Stimulated activated naive B cell treated with anti-CD40 and anti-IgM and Interleukin-4, amounts not matched to agents 10 μg/mL and 1 μg/mL and 100 μg/mL, for 72 hours (primary cell): ENCODE measurements around the gene SNX5.

Experiments
- ATAC-seq, 2 donors: fragments of 150-1000 bp; cut with Tn5 transposase; replicated peaks; 2 replicates each; pipeline ENCODE4 v1.10.0; 2021; ENCODE audit warnings: moderate library complexity in 1 of 2
- DNase-seq: peaks from one replicate; pipeline ENCODE4 v3.0.0; 2021
- H3K27ac Mint-ChIP-seq: one replicate; pipeline ENCODE4 v1.8.0; 2022; ENCODE audit warnings: mild to moderate bottlenecking, mixed read lengths
- H3K27me3 Mint-ChIP-seq, 2 donors: one replicate each; pipeline ENCODE4 v1.8.0; 2022; ENCODE audit warnings: mixed read lengths in 2 of 2
- H3K36me3 Mint-ChIP-seq, 2 donors: one replicate each; pipeline ENCODE4 v1.8.0; 2022; ENCODE audit warnings: mixed read lengths in 2 of 2, mild to moderate bottlenecking in 1 of 2
- H3K4me1 Mint-ChIP-seq, 2 donors: one replicate each; pipeline ENCODE4 v1.8.0; 2022; ENCODE audit warnings: mixed read lengths in 2 of 2, mild to moderate bottlenecking in 1 of 2
- H3K4me3 Mint-ChIP-seq, 2 donors: one replicate each; pipeline ENCODE4 v1.8.0; 2022; ENCODE audit warnings: mild to moderate bottlenecking in 2 of 2, mixed read lengths in 2 of 2, moderate library complexity in 1 of 2
- H3K9me3 Mint-ChIP-seq, 2 donors: one replicate each; pipeline ENCODE4 v1.8.0; 2022; ENCODE audit warnings: mixed read lengths in 2 of 2, mild to moderate bottlenecking in 1 of 2

Gene SNX5

GRCh38 chr20:17946572-17947473 is 21.8 kb downstream of the SNX5 start:
- ATAC-seq (no peak), DNase-seq (no peak)
- Mint-ChIP-seq H3K9me3 (no peaks in the 10 kb centered on the region), H3K4me3 (no peak overlapping the region), H3K27me3 (no peaks in the 10 kb centered on the region), H3K36me3 (peaks cover 58 to 61% of the 10 kb centered on the region in 2 donors), H3K4me1 (peaks cover 19 to 44% of the 10 kb centered on the region in 2 donors), H3K27ac (peak overlapping the region; percentile 9)

GRCh38 chr20:17946040-17946439 is 22.6 kb downstream of the SNX5 start:
- ATAC-seq (no peak), DNase-seq (no peak)
- no peaks in the 10 kb centered on the region for H3K9me3 Mint-ChIP-seq
- peaks cover 57 to 59% of the 10 kb centered on the region in 2 donors for H3K36me3 Mint-ChIP-seq
- H3K4me1 Mint-ChIP-seq: peaks cover 22 to 50% of the 10 kb centered on the region in 2 donors
- H3K4me3 Mint-ChIP-seq: no peak overlapping the region
- no peaks in the 10 kb centered on the region for H3K27me3 Mint-ChIP-seq
- peak overlapping the region; percentile 51 for H3K27ac Mint-ChIP-seq

- no peak for DNase-seq
- ATAC-seq: no peak
- H3K4me3 Mint-ChIP-seq: peak overlapping the region in 1 of 2 donors; percentile 31
- H3K4me1 Mint-ChIP-seq: peaks cover 30 to 61% of the 10 kb centered on the region in 2 donors
- H3K27ac Mint-ChIP-seq: peak overlapping the region; percentile 84
- peaks cover 56 to 63% of the 10 kb centered on the region in 2 donors for H3K36me3 Mint-ChIP-seq
- no peaks in the 10 kb centered on the region for H3K9me3 Mint-ChIP-seq
- no peaks in the 10 kb centered on the region for H3K27me3 Mint-ChIP-seq
These were observed 23.6 kb downstream of the SNX5 start for GRCh38 chr20:17944854-17945474.

GRCh38 chr20:17943343-17943742 is 25.3 kb downstream of the SNX5 start:
- Mint-ChIP-seq H3K36me3 (peaks cover 43 to 55% of the 10 kb centered on the region in 2 donors), H3K27me3 (no peaks in the 10 kb centered on the region), H3K4me1 (peaks cover 38 to 71% of the 10 kb centered on the region in 2 donors), H3K9me3 (no peaks in the 10 kb centered on the region), H3K27ac (no peak overlapping the region), H3K4me3 (no peak overlapping the region)
- DNase-seq (no peak), ATAC-seq (peak in 1 of 2 donors; percentile 14)

- Mint-ChIP-seq H3K4me1 (peaks cover 38 to 64% of the 10 kb centered on the region in 2 donors), H3K27ac (no peak overlapping the region), H3K9me3 (no peaks in the 10 kb centered on the region), H3K4me3 (no peak overlapping the region), H3K27me3 (no peaks in the 10 kb centered on the region), H3K36me3 (peaks cover 40 to 50% of the 10 kb centered on the region in 2 donors)
- ATAC-seq: no peak
- DNase-seq: no peak
These were observed 26.8 kb downstream of the SNX5 start for GRCh38 chr20:17941826-17942196.

GRCh38 chr20:17941087-17941825 is 27.3 kb downstream of the SNX5 start:
- Mint-ChIP-seq H3K36me3 (peaks cover 34 to 44% of the 10 kb centered on the region in 2 donors), H3K9me3 (no peaks in the 10 kb centered on the region), H3K4me1 (peaks cover 39 to 60% of the 10 kb centered on the region in 2 donors), H3K4me3 (no peak overlapping the region), H3K27me3 (no peaks in the 10 kb centered on the region), H3K27ac (peak overlapping the region; percentile 88)
- DNase-seq (no peak), ATAC-seq (no peak)

- ATAC-seq: peak in 1 of 2 donors; percentile 10
- Mint-ChIP-seq H3K4me1 (peaks cover 39 to 60% of the 10 kb centered on the region in 2 donors), H3K4me3 (peak overlapping the region in 1 of 2 donors; percentile 14), H3K36me3 (peaks cover 27 to 39% of the 10 kb centered on the region in 2 donors), H3K27ac (peak overlapping the region; percentile 88), H3K27me3 (no peaks in the 10 kb centered on the region), H3K9me3 (no peaks in the 10 kb centered on the region)
- DNase-seq: no peak
These were observed 28.2 kb downstream of the SNX5 start for GRCh38 chr20:17940224-17940971.

- Mint-ChIP-seq H3K27ac (peak overlapping the region; percentile 88), H3K9me3 (no peaks in the 10 kb centered on the region)
These were observed 28.9 kb downstream of the SNX5 start for GRCh38 chr20:17939622-17940223.

GRCh38 chr20:17938871-17939619 is 29.5 kb downstream of the SNX5 start:
- H3K36me3 Mint-ChIP-seq: peaks cover 18 to 30% of the 10 kb centered on the region in 2 donors
- ATAC-seq: peak; percentile 83 to 85
- H3K27ac Mint-ChIP-seq: peak overlapping the region; percentile 65
- H3K9me3 Mint-ChIP-seq: no peaks in the 10 kb centered on the region
- DNase-seq: peak; percentile 49
- H3K27me3 Mint-ChIP-seq: no peaks in the 10 kb centered on the region
- H3K4me3 Mint-ChIP-seq: peak overlapping the region in 1 of 2 donors; percentile 17
- H3K4me1 Mint-ChIP-seq: peaks cover 32 to 47% of the 10 kb centered on the region in 2 donors

More at GRCh38 chr20:17939622-17940223, 28.9 kb downstream of the SNX5 start:
- H3K4me3 Mint-ChIP-seq: peak overlapping the region in 1 of 2 donors; percentile 59
- no peaks in the 10 kb centered on the region for H3K27me3 Mint-ChIP-seq
- DNase-seq (no peak), ATAC-seq (peak; percentile 35)
- H3K36me3 Mint-ChIP-seq: peaks cover 22 to 33% of the 10 kb centered on the region in 2 donors
- peaks cover 34 to 54% of the 10 kb centered on the region in 2 donors for H3K4me1 Mint-ChIP-seq

GRCh38 chr20:17936761-17937732 is 31.5 kb downstream of the SNX5 start:
- peaks cover 1 to 3% of the 10 kb centered on the region in 2 donors for H3K9me3 Mint-ChIP-seq
- H3K36me3 Mint-ChIP-seq: peaks cover 5 to 16% of the 10 kb centered on the region in 2 donors
- peaks cover 28 to 33% of the 10 kb centered on the region in 2 donors for H3K4me1 Mint-ChIP-seq
- no peaks in the 10 kb centered on the region for H3K27me3 Mint-ChIP-seq
- H3K4me3 Mint-ChIP-seq: no peak overlapping the region
- DNase-seq (no peak), ATAC-seq (no peak)
- H3K27ac Mint-ChIP-seq: peak overlapping the region; percentile 59

- H3K4me3 Mint-ChIP-seq: no peak overlapping the region
- H3K36me3 Mint-ChIP-seq: peaks cover 6 to 17% of the 10 kb centered on the region in 2 donors
- H3K27me3 Mint-ChIP-seq: no peaks in the 10 kb centered on the region
- no peak for ATAC-seq
- H3K27ac Mint-ChIP-seq: peak overlapping the region; percentile 3
- H3K9me3 Mint-ChIP-seq: peaks cover 2 to 4% of the 10 kb centered on the region in 2 donors
- peaks cover 27 to 28% of the 10 kb centered on the region in 2 donors for H3K4me1 Mint-ChIP-seq
- no peak for DNase-seq
These were observed 32.3 kb downstream of the SNX5 start for GRCh38 chr20:17936286-17936760.

GRCh38 chr20:17935761-17936160 is 32.8 kb downstream of the SNX5 start:
- H3K36me3 Mint-ChIP-seq: peaks cover 6 to 15% of the 10 kb centered on the region in 2 donors
- H3K27ac Mint-ChIP-seq: no peak overlapping the region
- H3K27me3 Mint-ChIP-seq: no peaks in the 10 kb centered on the region
- peaks cover 22 to 23% of the 10 kb centered on the region in 2 donors for H3K4me1 Mint-ChIP-seq
- no peak overlapping the region for H3K4me3 Mint-ChIP-seq
- peaks cover 2 to 4% of the 10 kb centered on the region in 2 donors for H3K9me3 Mint-ChIP-seq
- ATAC-seq: no peak
- no peak for DNase-seq
